Naive B cell (primary cell): ENCODE results near the gene PRPF40B. TPM values are rescaled to one million over a fixed set of nuclear protein-coding genes. Genes with fewer than 3 reads are reported as not detected.
A peak's percentile ranks its signal among the peaks of the same experiment; 100 is the strongest.

Experiments
- ATAC-seq, 2 donors: fragments of 150-1000 bp; cut with Tn5 transposase; 2 replicates each; pipeline ENCODE4 v1.10.0; 2021; ENCODE audit warnings: low read depth in 2 of 2, mild to moderate bottlenecking in 2 of 2, moderate library complexity in 2 of 2
- DNase-seq: peaks from one replicate; pipeline ENCODE4 v3.0.0; 2022
- H3K27ac Mint-ChIP-seq, 6 donors: one replicate each; pipeline ENCODE4 v1.8.0; 2020 to 2022; ENCODE audit warnings: mild to moderate bottlenecking in 6 of 6, mixed read lengths in 6 of 6, moderate library complexity in 5 of 6, inconsistent platforms in 2 of 6
- H3K27me3 Mint-ChIP-seq, 3 donors: one replicate each; pipeline ENCODE4 v1.8.0; 2021 to 2022; ENCODE audit warnings: mixed read lengths in 3 of 3, mild to moderate bottlenecking in 1 of 3
- H3K36me3 Mint-ChIP-seq, 2 donors: one replicate each; pipeline ENCODE4 v1.8.0; 2020 to 2022; ENCODE audit warnings: mixed read lengths in 2 of 2, inconsistent platforms in 1 of 2, mild to moderate bottlenecking in 1 of 2
- H3K4me1 Mint-ChIP-seq, 3 donors: one replicate each; pipeline ENCODE4 v1.8.0; 2020 to 2022; ENCODE audit warnings: mixed read lengths in 3 of 3, inconsistent platforms in 1 of 3, mild to moderate bottlenecking in 1 of 3, moderate library complexity in 1 of 3
- H3K4me3 Mint-ChIP-seq, 8 donors: one replicate each; pipeline ENCODE4 v1.8.0; 2020 to 2022; ENCODE audit warnings: mild to moderate bottlenecking in 8 of 8, mixed read lengths in 8 of 8, moderate library complexity in 8 of 8, inconsistent platforms in 2 of 8
- H3K9me3 Mint-ChIP-seq, 7 donors: one replicate each; pipeline ENCODE4 v1.8.0; 2020 to 2022; ENCODE audit warnings: mixed read lengths in 7 of 7, mild to moderate bottlenecking in 5 of 7, inconsistent platforms in 2 of 7, moderate library complexity in 1 of 7
- polyA plus RNA-seq, 6 donors: library from polyadenylated mRNA; unstranded; fragments of 300-500 nt; fragmentation: Illumina TruSeq; gene quantifications; one replicate each; pipeline ENCODE4 v1.2.3, GENCODE V29; 2021; ENCODE audit warnings: low read depth in 6 of 6

PRPF40B gene
- polyA plus RNA-seq, 6 donors from 2014 or later: 1.3 to 3.4 (median 2.0) TPM

DNA sequence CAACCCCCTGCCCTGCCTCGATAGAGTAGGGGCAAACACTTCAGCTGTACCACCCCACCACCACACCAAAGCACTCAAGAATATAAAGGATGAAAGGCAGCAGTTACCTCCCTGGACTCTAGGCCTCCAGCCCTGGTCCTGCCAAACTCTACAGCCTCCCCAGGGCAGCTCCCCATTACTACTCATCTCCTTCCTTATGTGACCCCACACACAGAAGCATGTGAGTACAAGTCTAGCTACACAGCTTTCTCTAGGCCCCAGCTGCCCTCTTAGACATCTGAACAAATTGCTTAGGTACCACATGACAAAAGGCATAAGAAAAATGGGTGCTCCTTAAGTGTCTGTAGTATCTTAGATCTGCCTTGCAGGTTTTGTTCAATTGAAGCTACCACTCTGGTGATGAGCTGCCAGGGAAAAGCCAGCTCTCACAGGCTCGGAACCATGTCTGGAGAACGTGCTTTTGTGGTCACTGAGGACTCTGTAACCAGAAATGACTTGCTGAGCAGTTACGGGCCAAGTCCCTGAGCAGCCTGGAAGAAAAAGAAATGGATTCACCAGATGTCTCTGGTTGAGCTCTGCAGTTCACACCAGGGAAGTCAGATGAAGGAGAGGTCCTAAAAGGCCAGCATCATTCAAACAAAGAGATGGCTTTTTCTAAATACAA lies 51.1 kb downstream of the PRPF40B start:
- no peak for DNase-seq
- H3K27me3 Mint-ChIP-seq: no peaks in the 10 kb centered on the region
- H3K4me1 Mint-ChIP-seq: peaks cover 73 to 88% (median 83%) of the 10 kb centered on the region in 3 donors
- peak overlapping the region; percentile 85 to 98 (median 96) for H3K27ac Mint-ChIP-seq
- no peaks in the 10 kb centered on the region for H3K9me3 Mint-ChIP-seq
- ATAC-seq: no peak
- no peaks in the 10 kb centered on the region for H3K36me3 Mint-ChIP-seq
- peak overlapping the region in 2 of 8 donors; percentile 31 to 55 for H3K4me3 Mint-ChIP-seq

DNA sequence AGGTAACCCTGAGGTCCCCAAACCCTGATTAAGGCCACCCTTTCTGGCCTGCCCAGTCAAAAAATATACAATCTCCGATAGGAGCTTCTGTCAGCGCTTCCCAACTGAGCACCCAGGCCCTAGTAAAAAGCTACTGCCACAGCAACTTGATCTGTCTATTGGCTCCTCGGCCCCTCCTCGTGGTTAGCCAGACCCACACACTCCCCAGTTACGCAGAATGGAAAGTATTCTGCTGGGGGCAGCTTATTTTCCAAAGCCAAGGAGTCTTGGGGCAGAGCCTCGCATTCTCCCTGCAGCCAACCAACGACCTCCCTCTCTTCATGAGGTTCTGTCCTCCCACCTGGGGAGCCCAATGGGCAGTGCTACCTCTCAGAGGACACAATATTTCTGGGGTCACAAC lies 51.8 kb downstream of the PRPF40B start:
- peaks cover 66 to 86% (median 83%) of the 10 kb centered on the region in 3 donors for H3K4me1 Mint-ChIP-seq
- H3K4me3 Mint-ChIP-seq: peak overlapping the region in 2 of 8 donors; percentile 1 to 22
- H3K9me3 Mint-ChIP-seq: no peaks in the 10 kb centered on the region
- ATAC-seq (no peak), DNase-seq (no peak)
- H3K27ac Mint-ChIP-seq: peak overlapping the region; percentile 77 to 98 (median 94)
- H3K27me3 Mint-ChIP-seq: no peaks in the 10 kb centered on the region
- H3K36me3 Mint-ChIP-seq: no peaks in the 10 kb centered on the region

DNA sequence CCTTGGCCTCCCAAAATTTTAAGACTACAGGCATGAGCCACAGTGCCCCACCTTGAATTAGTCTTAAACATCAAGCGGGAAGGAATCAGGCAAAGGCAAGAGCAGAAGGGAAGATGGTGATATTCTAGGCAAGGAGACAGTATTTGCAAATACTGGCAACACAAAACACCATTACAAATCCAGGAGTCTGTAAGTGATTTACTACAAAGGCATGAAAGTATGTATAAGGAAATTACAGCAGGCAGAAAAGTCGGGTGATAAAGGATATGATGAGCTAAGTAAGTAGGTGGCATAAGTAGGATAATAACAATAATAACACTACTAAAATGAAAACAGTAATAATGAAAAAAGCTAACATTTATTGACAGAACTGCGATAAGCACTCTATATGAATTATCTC lies 55.4 kb downstream of the PRPF40B start:
- H3K27ac Mint-ChIP-seq: peak overlapping the region in 2 of 6 donors; percentile 49 to 75
- no peaks in the 10 kb centered on the region for H3K27me3 Mint-ChIP-seq

DNA sequence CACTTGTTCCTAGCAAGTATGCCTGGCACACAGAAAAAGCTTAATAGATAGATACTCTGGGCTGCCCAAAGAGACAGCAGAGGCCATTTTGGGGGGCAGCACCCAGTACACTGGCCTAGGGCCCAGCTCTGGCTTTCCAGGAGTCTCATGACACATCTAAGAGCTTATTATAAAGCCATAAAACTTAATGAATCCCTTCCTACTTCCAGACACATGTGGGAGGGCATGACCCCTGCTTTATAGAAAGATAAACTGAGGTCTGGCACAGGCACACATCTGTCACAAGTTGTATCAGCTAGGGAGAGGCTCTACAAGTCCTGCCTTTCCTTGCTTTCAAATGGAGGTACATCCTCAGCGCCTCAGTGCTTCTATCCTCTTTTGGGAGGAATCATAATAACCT lies 56.7 kb downstream of the PRPF40B start:
- H3K9me3 Mint-ChIP-seq: no peaks in the 10 kb centered on the region
- peak overlapping the region in 1 of 6 donors; percentile 57 for H3K27ac Mint-ChIP-seq
- ATAC-seq (no peak), DNase-seq (no peak)
- peaks cover 57 to 86% (median 72%) of the 10 kb centered on the region in 3 donors for H3K4me1 Mint-ChIP-seq
- no peaks in the 10 kb centered on the region for H3K27me3 Mint-ChIP-seq
- no peaks in the 10 kb centered on the region for H3K36me3 Mint-ChIP-seq
- no peak overlapping the region for H3K4me3 Mint-ChIP-seq

More for the DNA sequence above, 55.4 kb downstream of the PRPF40B start:
- no peak for DNase-seq
- Mint-ChIP-seq H3K9me3 (no peaks in the 10 kb centered on the region), H3K4me3 (no peak overlapping the region), H3K4me1 (peaks cover 58 to 86% (median 73%) of the 10 kb centered on the region in 3 donors), H3K36me3 (no peaks in the 10 kb centered on the region)
- ATAC-seq: no peak

DNA sequence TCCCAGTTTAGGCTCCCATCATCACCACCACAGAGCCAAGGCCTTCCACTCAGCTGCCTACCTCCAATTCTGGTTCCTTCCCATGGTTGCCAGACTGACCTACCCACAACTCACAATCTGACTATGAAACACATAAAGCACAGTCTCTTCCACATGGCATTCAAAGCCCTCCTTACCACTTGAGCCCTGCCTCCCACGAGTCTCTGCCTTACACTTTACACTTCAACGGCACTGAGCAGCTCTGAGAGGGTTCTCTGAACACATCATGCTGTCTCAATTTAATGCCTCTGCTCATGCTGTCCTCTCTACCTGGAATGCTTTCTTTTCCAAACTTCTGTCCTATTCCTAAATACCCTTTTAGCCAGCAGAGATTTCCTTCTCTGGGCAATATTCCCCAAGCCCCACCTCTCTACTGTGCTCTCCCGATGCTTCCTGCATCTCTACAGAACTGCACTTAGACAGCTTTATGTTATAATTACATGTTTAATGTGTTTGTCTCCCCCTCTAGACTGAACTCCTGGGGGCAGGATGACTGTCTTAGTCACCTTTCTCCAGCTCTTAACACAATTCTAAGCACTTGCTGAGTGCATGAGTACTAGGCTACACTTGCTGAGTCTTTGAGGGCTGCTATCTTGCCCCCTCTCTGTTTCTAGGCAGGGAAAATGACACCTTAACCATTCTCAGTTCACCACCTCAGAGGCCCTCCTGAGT lies 60.4 kb downstream of the PRPF40B start:
- peak overlapping the region in 4 of 8 donors; percentile 12 to 51 (median 40) for H3K4me3 Mint-ChIP-seq
- H3K27me3 Mint-ChIP-seq: no peaks in the 10 kb centered on the region
- no peaks in the 10 kb centered on the region for H3K36me3 Mint-ChIP-seq
- no peak for ATAC-seq
- no peak for DNase-seq
- peaks cover 46 to 84% (median 73%) of the 10 kb centered on the region in 3 donors for H3K4me1 Mint-ChIP-seq
- no peaks in the 10 kb centered on the region for H3K9me3 Mint-ChIP-seq
- H3K27ac Mint-ChIP-seq: peak overlapping the region; percentile 41 to 80 (median 50)

DNA sequence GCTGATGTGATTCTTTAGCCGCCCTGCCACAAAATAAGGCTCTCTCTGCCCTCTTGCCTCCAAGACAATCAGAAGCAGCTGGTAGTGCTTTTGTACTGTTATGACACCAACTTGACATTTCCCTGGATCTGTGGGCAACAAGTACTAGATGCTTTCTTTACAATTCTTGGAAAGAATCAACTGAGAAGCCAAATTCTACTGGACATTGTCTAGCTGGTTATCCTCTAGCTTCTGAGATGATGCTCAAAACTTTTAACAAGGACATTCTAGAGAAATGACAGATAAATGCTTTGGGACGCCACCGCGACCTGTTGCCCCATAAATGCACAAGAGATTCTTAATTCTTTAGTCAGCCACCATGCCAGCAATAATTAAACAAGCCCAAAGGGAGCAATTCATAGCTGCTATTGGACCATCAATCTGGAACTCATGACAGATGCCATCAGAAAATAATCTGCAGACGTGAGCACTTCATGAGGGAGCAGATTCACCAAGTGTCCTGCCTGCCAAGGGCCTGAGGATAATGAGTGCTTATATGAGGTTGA lies 61.0 kb downstream of the PRPF40B start:
- H3K27me3 Mint-ChIP-seq: no peaks in the 10 kb centered on the region
- peak overlapping the region in 1 of 8 donors; percentile 25 for H3K4me3 Mint-ChIP-seq
- DNase-seq: no peak
- ATAC-seq: no peak
- H3K27ac Mint-ChIP-seq: peak overlapping the region in 2 of 6 donors; percentile 49 to 66
- H3K4me1 Mint-ChIP-seq: peaks cover 50 to 84% (median 75%) of the 10 kb centered on the region in 3 donors
- H3K36me3 Mint-ChIP-seq: no peaks in the 10 kb centered on the region
- H3K9me3 Mint-ChIP-seq: no peaks in the 10 kb centered on the region

DNA sequence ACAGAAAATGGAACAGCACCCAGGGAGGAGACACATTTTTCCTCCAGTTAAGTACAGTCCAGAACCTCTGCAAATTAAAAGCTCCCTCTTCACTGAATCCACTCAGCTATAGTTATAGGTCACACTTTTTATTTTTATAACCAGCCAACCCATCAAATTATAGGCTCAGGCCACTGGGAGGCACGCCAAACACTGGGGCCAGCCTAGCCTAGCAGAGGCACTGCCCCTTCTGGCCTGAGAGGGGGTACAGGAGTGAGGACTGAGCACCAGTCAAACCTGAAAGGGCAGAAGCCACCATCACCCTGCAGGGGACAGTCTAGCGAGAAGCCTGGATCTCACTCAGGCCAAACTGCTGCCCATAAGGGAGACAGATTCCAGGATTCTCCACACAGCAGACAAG lies 64.6 kb downstream of the PRPF40B start:
- Mint-ChIP-seq H3K36me3 (no peaks in the 10 kb centered on the region), H3K4me3 (peak overlapping the region in 2 of 8 donors; percentile 22 to 37), H3K27ac (peak overlapping the region in 4 of 6 donors; percentile 15 to 76 (median 40))

DNA sequence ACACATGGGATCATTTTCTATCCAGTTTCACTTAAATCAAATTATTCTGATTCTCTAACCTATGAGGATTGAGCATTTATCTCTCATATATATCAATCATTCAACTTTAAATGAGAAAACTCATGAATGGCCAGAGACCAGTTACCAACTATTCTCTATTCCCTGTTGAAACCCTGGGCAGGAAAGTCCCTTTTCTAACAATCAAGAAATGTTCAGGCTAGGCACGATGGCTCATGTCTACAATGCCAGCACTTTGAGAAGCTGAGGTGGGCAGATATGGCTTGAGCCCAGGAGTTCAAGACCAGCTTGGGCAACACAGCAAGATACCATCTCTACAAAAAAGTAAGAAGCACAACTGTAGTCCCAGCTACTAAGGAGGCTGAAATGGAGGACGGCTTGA lies 65.9 kb downstream of the PRPF40B start:
- DNase-seq: no peak
- Mint-ChIP-seq H3K4me3 (peak overlapping the region in 6 of 8 donors; percentile 2 to 68 (median 48)), H3K36me3 (no peaks in the 10 kb centered on the region), H3K9me3 (no peaks in the 10 kb centered on the region), H3K27me3 (no peaks in the 10 kb centered on the region), H3K4me1 (peaks cover 50 to 82% (median 65%) of the 10 kb centered on the region in 3 donors), H3K27ac (peak overlapping the region in 2 of 6 donors; percentile 47 to 71)
- peak; percentile 67 to 76 for ATAC-seq

More for the DNA sequence above, 64.6 kb downstream of the PRPF40B start:
- ATAC-seq (no peak), DNase-seq (no peak)
- Mint-ChIP-seq H3K27me3 (no peaks in the 10 kb centered on the region), H3K4me1 (peaks cover 59 to 84% (median 74%) of the 10 kb centered on the region in 3 donors), H3K9me3 (no peaks in the 10 kb centered on the region)

DNA sequence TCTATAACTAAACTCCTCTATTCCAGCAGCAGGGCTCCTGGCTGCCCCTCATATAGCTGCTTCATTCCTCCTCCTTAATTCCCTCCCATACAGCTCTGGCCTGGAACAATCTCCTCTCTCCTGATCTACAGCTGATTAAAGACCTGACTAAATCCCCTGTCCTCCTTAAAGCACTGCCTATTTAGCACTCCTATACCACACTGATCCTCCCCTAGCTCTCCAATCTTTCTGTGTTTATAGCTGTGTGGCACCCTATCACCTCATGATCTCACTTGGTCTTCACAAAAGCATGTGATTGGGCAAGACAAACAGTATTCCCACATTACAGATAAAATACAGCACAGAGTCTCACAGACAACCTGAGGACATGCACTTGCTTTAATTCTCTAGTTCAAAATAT lies 66.4 kb downstream of the PRPF40B start:
- Mint-ChIP-seq H3K4me3 (peak overlapping the region in 6 of 8 donors; percentile 2 to 78 (median 46)), H3K27me3 (no peaks in the 10 kb centered on the region), H3K27ac (peak overlapping the region in 3 of 6 donors; percentile 9 to 70 (median 49)), H3K36me3 (no peaks in the 10 kb centered on the region), H3K9me3 (no peaks in the 10 kb centered on the region), H3K4me1 (peaks cover 44 to 76% (median 59%) of the 10 kb centered on the region in 3 donors)
- DNase-seq (no peak), ATAC-seq (no peak)

DNA sequence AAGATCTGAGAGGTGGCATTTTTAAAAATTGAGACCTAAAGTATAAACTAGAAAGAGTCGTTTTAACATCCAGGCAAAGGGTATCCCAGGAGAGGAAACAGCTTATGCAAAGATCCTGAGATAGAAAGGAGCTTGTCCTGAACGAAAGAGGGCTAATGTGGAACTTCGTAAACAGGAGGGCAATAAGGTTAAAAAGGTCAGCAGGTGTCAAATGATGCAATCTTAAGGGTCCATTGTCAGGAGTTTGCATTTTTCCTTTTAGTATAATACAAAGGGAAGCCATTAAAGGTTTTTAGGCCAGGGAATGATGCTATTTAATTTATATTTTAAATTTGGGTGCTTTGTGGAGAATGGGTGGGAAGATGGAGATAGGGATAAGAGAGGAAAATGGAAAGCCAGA lies 69.5 kb downstream of the PRPF40B start:
- no peaks in the 10 kb centered on the region for H3K9me3 Mint-ChIP-seq
- H3K36me3 Mint-ChIP-seq: no peaks in the 10 kb centered on the region
- ATAC-seq (no peak), DNase-seq (no peak)
- peak overlapping the region in 1 of 8 donors; percentile 49 for H3K4me3 Mint-ChIP-seq
- peaks cover 51 to 76% (median 57%) of the 10 kb centered on the region in 3 donors for H3K4me1 Mint-ChIP-seq
- H3K27me3 Mint-ChIP-seq: no peaks in the 10 kb centered on the region
- peak overlapping the region in 1 of 6 donors; percentile 8 for H3K27ac Mint-ChIP-seq

DNA sequence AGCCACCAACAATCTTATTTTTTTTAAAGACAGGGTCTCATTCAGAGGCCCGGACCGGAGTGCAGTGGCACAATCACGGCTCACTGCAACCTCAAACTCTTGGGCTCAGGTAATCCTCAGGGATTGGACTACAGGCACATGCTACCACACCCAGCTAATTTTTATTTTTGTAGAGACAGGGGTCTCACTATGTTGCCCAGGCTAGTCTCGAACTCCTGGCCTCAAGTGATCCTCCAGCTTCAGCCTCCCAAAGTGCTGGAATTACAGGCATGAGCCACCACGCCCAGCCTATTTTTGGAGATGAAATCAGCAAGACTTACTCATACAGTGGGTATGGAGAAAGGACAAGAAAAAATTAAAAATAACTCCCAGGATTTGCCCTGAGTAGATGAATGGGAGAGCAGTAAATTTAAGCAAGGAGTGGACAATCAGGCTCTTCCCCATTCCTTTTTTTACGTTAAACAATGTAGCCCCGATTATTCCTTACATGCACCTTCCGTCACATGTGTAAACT lies 70.6 kb downstream of the PRPF40B start:
- ATAC-seq (no peak), DNase-seq (no peak)
- Mint-ChIP-seq H3K9me3 (no peaks in the 10 kb centered on the region), H3K36me3 (no peaks in the 10 kb centered on the region), H3K4me1 (peaks cover 56 to 76% (median 57%) of the 10 kb centered on the region in 3 donors), H3K27me3 (no peaks in the 10 kb centered on the region), H3K27ac (peak overlapping the region in 1 of 6 donors; percentile 69), H3K4me3 (no peak overlapping the region)
